ENCODE data around the gene STIM2.
"Not testable (repeated sequence)": the region's sequence is repeated elsewhere in the genome, so short reads cannot be mapped to it uniquely, and the experiment has no call there.

STIM2 gene

GRCh38 chr4:26867914-26868684 lies 7.5 kb downstream of the STIM2 start:
- DNase-seq (ENCODE audit: low read depth, low spot score), result no peak

- DNase-seq (ENCODE audit: low read depth, low spot score), result no peak
Measured at GRCh38 chr4:26870576-26871262, 10.1 kb downstream of the STIM2 start.

GRCh38 chr4:26871611-26872010 lies 11.0 kb downstream of the STIM2 start:
- DNase-seq (ENCODE audit: low read depth, low spot score), result peak; percentile 60

GRCh38 chr4:26873391-26874026 lies 12.9 kb downstream of the STIM2 start:
- DNase-seq (ENCODE audit: low read depth, low spot score), result no peak

GRCh38 chr4:26874110-26874509 lies 13.5 kb downstream of the STIM2 start:
- DNase-seq (ENCODE audit: low read depth, low spot score), result no peak

GRCh38 chr4:26877406-26877805 lies 16.8 kb downstream of the STIM2 start:
- DNase-seq (ENCODE audit: low read depth, low spot score), result no peak

GRCh38 chr4:26877961-26878360 lies 17.3 kb downstream of the STIM2 start:
- no peak for DNase-seq (ENCODE audit: low read depth, low spot score)

- no peak for DNase-seq (ENCODE audit: low read depth, low spot score)
Measured at GRCh38 chr4:26878794-26879391, 18.3 kb downstream of the STIM2 start.

GRCh38 chr4:26879805-26880204 lies 19.2 kb downstream of the STIM2 start:
- DNase-seq (ENCODE audit: low read depth, low spot score), result no peak

- no peak for DNase-seq (ENCODE audit: low read depth, low spot score)
Measured at GRCh38 chr4:26884026-26884425, 23.4 kb downstream of the STIM2 start.

GRCh38 chr4:26884486-26884988 lies 23.9 kb downstream of the STIM2 start:
- DNase-seq (ENCODE audit: low read depth, low spot score), result no peak

- DNase-seq (ENCODE audit: low read depth, low spot score), result no peak
Measured at GRCh38 chr4:26885912-26886274, 25.3 kb downstream of the STIM2 start.

- DNase-seq (ENCODE audit: low read depth, low spot score), result no peak
Measured at GRCh38 chr4:26887143-26887542, 26.5 kb downstream of the STIM2 start.

- no peak for DNase-seq (ENCODE audit: low read depth, low spot score)
Measured at GRCh38 chr4:26887809-26888208, 27.2 kb downstream of the STIM2 start.

- no peak for DNase-seq (ENCODE audit: low read depth, low spot score)
Measured at GRCh38 chr4:26889356-26889755, 28.7 kb downstream of the STIM2 start.

GRCh38 chr4:26891054-26891453 lies 30.4 kb downstream of the STIM2 start:
- no peak for DNase-seq (ENCODE audit: low read depth, low spot score)

GRCh38 chr4:26891867-26892266 lies 31.2 kb downstream of the STIM2 start:
- no peak for DNase-seq (ENCODE audit: low read depth, low spot score)

GRCh38 chr4:26892480-26893150 lies 32.0 kb downstream of the STIM2 start:
- DNase-seq (ENCODE audit: low read depth, low spot score), result no peak

GRCh38 chr4:26893491-26893890 lies 32.9 kb downstream of the STIM2 start:
- no peak for DNase-seq (ENCODE audit: low read depth, low spot score)

GRCh38 chr4:26894881-26895280 lies 34.2 kb downstream of the STIM2 start:
- DNase-seq (ENCODE audit: low read depth, low spot score), result not testable (repeated sequence)

- no peak for DNase-seq (ENCODE audit: low read depth, low spot score)
Measured at GRCh38 chr4:26896636-26897035, 36.0 kb downstream of the STIM2 start.

GRCh38 chr4:26899991-26900390 lies 39.4 kb downstream of the STIM2 start:
- DNase-seq (ENCODE audit: low read depth, low spot score), result no peak
